Stimulated activated CD8-positive, alpha-beta memory T cell treated with anti-CD3 and anti-CD28 coated beads, Interleukin-4, amount 100 ng/mL, for 4 hours (primary cell): ENCODE data around the gene DNAJA3.

Experiments
- DNase-seq, 2 donors: peaks; one replicate each; pipeline ENCODE4 v3.0.0-alpha.2; 2020; ENCODE audit warnings: low read depth in 2 of 2, low spot score in 1 of 2

The DNAJA3 gene

GRCh38 chr16:4425378-4426020 is at the start of gene DNAJA3:
Gene DNAJA3 (plus strand): TSS chr16:4425868. CDS start chr16:4425882, 14 bp downstream.
- peak; percentile 80 to 85 for DNase-seq

GRCh38 chr16:4376126-4376892 is 49.4 kb upstream of the DNAJA3 start:
- DNase-seq = no peak

GRCh38 chr16:4376893-4377572 is 48.6 kb upstream of the DNAJA3 start:
- DNase-seq = no peak

GRCh38 chr16:4377573-4378154 is 48.0 kb upstream of the DNAJA3 start:
- no peak for DNase-seq

- DNase-seq = no peak
Measured at GRCh38 chr16:4378161-4378666, 47.5 kb upstream of the DNAJA3 start.

- DNase-seq = no peak
Measured at GRCh38 chr16:4378999-4379690, 46.5 kb upstream of the DNAJA3 start.

GRCh38 chr16:4380119-4381063 is 45.3 kb upstream of the DNAJA3 start:
- DNase-seq = no peak

- no peak for DNase-seq
Measured at GRCh38 chr16:4381072-4381934, 44.4 kb upstream of the DNAJA3 start.

- no peak for DNase-seq
Measured at GRCh38 chr16:4381935-4382794, 43.5 kb upstream of the DNAJA3 start.

- DNase-seq = no peak
Measured at GRCh38 chr16:4382795-4383357, 42.8 kb upstream of the DNAJA3 start.

- DNase-seq = no peak
Measured at GRCh38 chr16:4383591-4384444, 41.9 kb upstream of the DNAJA3 start.

GRCh38 chr16:4384509-4384942 is 41.1 kb upstream of the DNAJA3 start:
- no peak for DNase-seq

GRCh38 chr16:4385066-4385788 is 40.4 kb upstream of the DNAJA3 start:
- no peak for DNase-seq

- DNase-seq = no peak
Measured at GRCh38 chr16:4385789-4386450, 39.7 kb upstream of the DNAJA3 start.

GRCh38 chr16:4386451-4386805 is 39.2 kb upstream of the DNAJA3 start:
- DNase-seq = no peak
